SK-N-SH treated with all-trans-retinoic acid at 6 μM for 48 hours (cell line): ENCODE results near the gene ZNFX1.

Source experiments
- ATAC-seq: fragments of 200-7000 bp; cut with Tn5 transposase; 3 replicates; pipeline ENCODE4 v1.9.1; 2020; ENCODE audit warnings: mild to moderate bottlenecking, moderate library complexity
- ARNTL ChIP-seq: fragments of 450-650 bp; formaldehyde crosslinking; IDR thresholded peaks from 2 replicates; pipeline ENCODE4 v1.5.0; 2020; ENCODE audit warnings: low read depth, mild to moderate bottlenecking, moderate library complexity, borderline replicate concordance
- BACH2 ChIP-seq: fragments of 250-450 bp; sonication (Bioruptor Pico); IDR thresholded peaks from 2 replicates; pipeline ENCODE4 v1.9.0; 2021; ENCODE audit warnings: mild to moderate bottlenecking, borderline replicate concordance
- CREB5 ChIP-seq: fragments of 250-450 bp; sonication (Bioruptor Pico); IDR thresholded peaks from 2 replicates; pipeline ENCODE4 v1.5.1; 2020; ENCODE audit warnings: low read depth, mild to moderate bottlenecking, moderate library complexity
- CSDC2 ChIP-seq: fragments of 250-450 bp; sonication (Bioruptor Pico); IDR thresholded peaks from 2 replicates; pipeline ENCODE4 v1.5.0; 2020; ENCODE audit warnings: mild to moderate bottlenecking, moderate library complexity
- CSRNP3 ChIP-seq: fragments of 250-450 bp; sonication (Bioruptor Pico); IDR thresholded peaks from 2 replicates; pipeline ENCODE4 v1.5.1; 2021; ENCODE audit warnings: mild to moderate bottlenecking, moderate library complexity
- ESRRG ChIP-seq: fragments of 250-450 bp; sonication (Bioruptor Pico); IDR thresholded peaks from 2 replicates; pipeline ENCODE4 v1.6.1; 2021; ENCODE audit warnings: mild to moderate bottlenecking
- GLIS3 ChIP-seq: fragments of 250-450 bp; sonication (Bioruptor Pico); IDR thresholded peaks from 2 replicates; pipeline ENCODE4 v1.5.0; 2020; ENCODE audit warnings: mild to moderate bottlenecking, moderate library complexity
- POU6F1 ChIP-seq: fragments of 250-450 bp; sonication (Bioruptor Pico); IDR thresholded peaks from 2 replicates; pipeline ENCODE4 v1.8.0; 2021; ENCODE audit warnings: low read depth, mild to moderate bottlenecking, moderate library complexity, borderline replicate concordance
- PPARA ChIP-seq: fragments of 250-450 bp; sonication (Bioruptor Pico); IDR thresholded peaks from 2 replicates; pipeline ENCODE4 v1.5.0; 2020; ENCODE audit warnings: mild to moderate bottlenecking, borderline replicate concordance
- RARB ChIP-seq: fragments of 250-450 bp; sonication (Bioruptor Pico); IDR thresholded peaks from 2 replicates; pipeline ENCODE4 v1.8.0; 2021; ENCODE audit warnings: mild to moderate bottlenecking, moderate library complexity
- SNAI2 ChIP-seq: fragments of 250-450 bp; sonication (Bioruptor Pico); IDR thresholded peaks from 2 replicates; pipeline ENCODE4 v1.5.0; 2020; ENCODE audit warnings: mild to moderate bottlenecking, moderate library complexity
- TCF4 ChIP-seq: fragments of 250-450 bp; sonication (Bioruptor Pico); IDR thresholded peaks from 2 replicates; pipeline ENCODE4 v1.8.0; 2021; ENCODE audit warnings: mild to moderate bottlenecking, moderate library complexity, borderline replicate concordance
- TSHZ2 ChIP-seq: fragments of 250-450 bp; sonication (Bioruptor Pico); IDR thresholded peaks from 2 replicates; pipeline ENCODE4 v1.5.0; 2020; ENCODE audit warnings: mild to moderate bottlenecking, moderate library complexity
- ZC3H10 ChIP-seq: fragments of 250-450 bp; sonication (Bioruptor Pico); IDR thresholded peaks from 2 replicates; pipeline ENCODE4 v1.5.1; 2021; ENCODE audit warnings: mild to moderate bottlenecking, moderate library complexity
- ZFP3 ChIP-seq: fragments of 250-450 bp; sonication (Bioruptor Pico); IDR thresholded peaks from 2 replicates; pipeline ENCODE4 v1.5.0; 2020; ENCODE audit warnings: mild to moderate bottlenecking, moderate library complexity
- ZFP30 ChIP-seq: fragments of 450-650 bp; formaldehyde crosslinking; IDR thresholded peaks from 2 replicates; pipeline ENCODE4 v1.5.0; 2022; ENCODE audit warnings: mild to moderate bottlenecking, moderate library complexity
- ZNF565 ChIP-seq: fragments of 450-650 bp; formaldehyde crosslinking; conservative IDR thresholded peaks from 2 replicates; pipeline ENCODE4 v1.5.0; 2020; ENCODE audit warnings: low read depth, mild to moderate bottlenecking, moderate library complexity
- ZNF70 ChIP-seq: fragments of 450-650 bp; formaldehyde crosslinking; IDR thresholded peaks from 2 replicates; pipeline ENCODE4 v1.5.0; 2020; ENCODE audit warnings: mild to moderate bottlenecking, moderate library complexity
- ZNF8 ChIP-seq: fragments of 450-650 bp; formaldehyde crosslinking; IDR thresholded peaks from 2 replicates; pipeline ENCODE4 v1.5.0; 2020; ENCODE audit warnings: mild to moderate bottlenecking, moderate library complexity

ZNFX1 gene

GRCh38 chr20:49233226-49233625, 44.6 kb downstream of the ZNFX1 start (continued):
- TF ChIP-seq CREB5 (CRISPR knock-in tag) (no peak), ESRRG (CRISPR knock-in tag) (no peak), TSHZ2 (CRISPR knock-in tag) (no peak), PPARA (CRISPR knock-in tag) (no peak)

GRCh38 chr20:49231471-49231870, 46.4 kb downstream of the ZNFX1 start:
- TF ChIP-seq ZNF70 (CRISPR knock-in tag) (no peak), PPARA (CRISPR knock-in tag) (no peak), ARNTL (CRISPR knock-in tag) (no peak), CSRNP3 (CRISPR knock-in tag) (no peak), ZFP3 (CRISPR knock-in tag) (no peak), CSDC2 (CRISPR knock-in tag) (no peak), ZFP30 (CRISPR knock-in tag) (no peak), SNAI2 (CRISPR knock-in tag) (no peak), GLIS3 (no peak), TSHZ2 (CRISPR knock-in tag) (no peak), CREB5 (CRISPR knock-in tag) (no peak), RARB (no peak), POU6F1 (no peak), ZNF565 (CRISPR knock-in tag) (no peak), ZC3H10 (CRISPR knock-in tag) (no peak), BACH2 (no peak)
- TF ChIP-seq, all 23 proteins: peak for 0
- ATAC-seq = no peak

GRCh38 chr20:49230561-49231133, 47.2 kb downstream of the ZNFX1 start:
- no peak for ATAC-seq

More at GRCh38 chr20:49230561-49231133, 47.2 kb downstream of the ZNFX1 start:
- TF ChIP-seq ZNF8 (CRISPR knock-in tag) (no peak), ARNTL (CRISPR knock-in tag) (no peak), CSRNP3 (CRISPR knock-in tag) (no peak), ZFP30 (CRISPR knock-in tag) (no peak), TCF4 (CRISPR knock-in tag) (no peak)
